Mammary epithelial cell (primary cell): Measurements from ENCODE around the gene OR2L13.

Experiments
- EZH2 ChIP-seq: IDR thresholded peaks from 2 replicates; pipeline ENCODE4 v1.6.1; 2012; ENCODE audit warnings: low read length, inconsistent platforms, borderline replicate concordance
- TF ChIP-seq, protein P1 (sequence below), 2 donors: IDR thresholded peaks in 1 of 2; conservative IDR thresholded peaks in 1 of 2; 2 replicates each; pipeline ENCODE4 v1.5.1; 2011 to 2012; ENCODE audit warnings: inconsistent platforms in 2 of 2, low read length in 2 of 2, mild to moderate bottlenecking in 2 of 2, control low read depth in 1 of 2, low read depth in 1 of 2; ENCODE audit not compliant: insufficient read depth in 1 of 2; ENCODE audit errors: extremely low read depth in 1 of 2

DNA sequence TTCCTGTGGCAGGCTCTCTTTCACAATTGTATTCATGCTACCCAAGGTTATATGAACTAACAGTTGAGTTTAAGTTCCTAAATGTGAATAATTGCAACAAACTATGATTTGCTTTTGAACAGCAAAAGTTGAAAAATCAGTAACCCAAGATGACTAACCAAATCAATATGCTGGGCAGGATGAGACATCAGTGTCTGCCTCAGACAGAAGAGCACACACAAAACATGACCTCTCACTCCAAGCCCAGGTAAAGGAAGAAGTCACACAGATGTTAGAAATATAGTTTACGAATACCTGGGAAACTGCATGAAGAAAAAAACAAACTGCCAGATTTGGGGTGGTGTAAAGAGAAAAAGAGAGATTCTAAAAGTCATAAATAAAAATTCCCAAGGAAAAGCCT lies 3.5 kb downstream of the OR2L13 start:
- TF ChIP-seq, protein P1, sequence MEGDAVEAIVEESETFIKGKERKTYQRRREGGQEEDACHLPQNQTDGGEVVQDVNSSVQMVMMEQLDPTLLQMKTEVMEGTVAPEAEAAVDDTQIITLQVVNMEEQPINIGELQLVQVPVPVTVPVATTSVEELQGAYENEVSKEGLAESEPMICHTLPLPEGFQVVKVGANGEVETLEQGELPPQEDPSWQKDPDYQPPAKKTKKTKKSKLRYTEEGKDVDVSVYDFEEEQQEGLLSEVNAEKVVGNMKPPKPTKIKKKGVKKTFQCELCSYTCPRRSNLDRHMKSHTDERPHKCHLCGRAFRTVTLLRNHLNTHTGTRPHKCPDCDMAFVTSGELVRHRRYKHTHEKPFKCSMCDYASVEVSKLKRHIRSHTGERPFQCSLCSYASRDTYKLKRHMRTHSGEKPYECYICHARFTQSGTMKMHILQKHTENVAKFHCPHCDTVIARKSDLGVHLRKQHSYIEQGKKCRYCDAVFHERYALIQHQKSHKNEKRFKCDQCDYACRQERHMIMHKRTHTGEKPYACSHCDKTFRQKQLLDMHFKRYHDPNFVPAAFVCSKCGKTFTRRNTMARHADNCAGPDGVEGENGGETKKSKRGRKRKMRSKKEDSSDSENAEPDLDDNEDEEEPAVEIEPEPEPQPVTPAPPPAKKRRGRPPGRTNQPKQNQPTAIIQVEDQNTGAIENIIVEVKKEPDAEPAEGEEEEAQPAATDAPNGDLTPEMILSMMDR (conservative IDR thresholded peaks at IDR 0.05 in 1 of 2, IDR thresholded peaks at IDR 0.05 in 1 of 2; ENCODE audit: extremely low read depth in 1 of 2, insufficient read depth in 1 of 2, low read depth in 1 of 2, low read length in 2 of 2), result no peak
- no peak for TF ChIP-seq EZH2
